Fibroblast of lung (primary cell): Measurements from ENCODE around the gene TEX13D. TPM values are rescaled to one million over a fixed set of nuclear protein-coding genes. Genes with fewer than 3 reads are reported as not detected.

Experiments used
- DNase-seq, 2 donors: peaks; one replicate each; pipeline versions ENCODE4 v3.0.0 to v3.0.0-alpha.2; 2010; ENCODE audit warnings: low read depth in 2 of 2
- H2AFZ ChIP-seq: 2 replicates; pipeline ENCODE4 v1.5.1; 2012; ENCODE audit warnings: low read length, control low read depth, inconsistent platforms
- H3K27ac ChIP-seq: 2 replicates; pipeline ENCODE4 v1.5.1; 2011; ENCODE audit warnings: low read length, control low read depth; ENCODE audit not compliant: insufficient read depth
- H3K27me3 ChIP-seq: 2 replicates; pipeline ENCODE4 v1.5.1; 2011; ENCODE audit warnings: mild to moderate bottlenecking, low read length; ENCODE audit not compliant: control insufficient read depth, insufficient read depth
- H3K36me3 ChIP-seq: 2 replicates; pipeline ENCODE4 v1.5.1; 2011; ENCODE audit warnings: low read length; ENCODE audit not compliant: control insufficient read depth, insufficient read depth
- H3K4me1 ChIP-seq: 2 replicates; pipeline ENCODE4 v1.5.1; 2011; ENCODE audit warnings: low read length; ENCODE audit not compliant: control insufficient read depth, insufficient read depth; ENCODE audit errors: extremely low read depth
- H3K4me2 ChIP-seq: 2 replicates; pipeline ENCODE4 v1.5.1; 2011; ENCODE audit warnings: low read length, control low read depth; ENCODE audit not compliant: insufficient read depth; ENCODE audit errors: extremely low read depth
- H3K4me3 ChIP-seq, 4 experiments: fragments of 200-600 bp in 1 of 4; sonication (generic) in 1 of 4; replicated peaks in 1 of 4; 2 replicates each; pipeline ENCODE4 v1.5.1; 2011 to 2016; ENCODE audit warnings: low read length in 4 of 4, low read depth in 3 of 4, mild to moderate bottlenecking in 3 of 4, control low read depth in 2 of 4, inconsistent platforms in 1 of 4, mixed read lengths in 1 of 4; ENCODE audit not compliant: insufficient read depth in 1 of 4; ENCODE audit errors: control extremely low read depth in 1 of 4
- H3K79me2 ChIP-seq: 2 replicates; pipeline ENCODE4 v1.5.1; 2012; ENCODE audit warnings: mild to moderate bottlenecking, low read length, inconsistent platforms; ENCODE audit not compliant: control insufficient read depth, insufficient read depth
- H3K9ac ChIP-seq: 2 replicates; pipeline ENCODE4 v1.5.1; 2011; ENCODE audit warnings: mild to moderate bottlenecking, low read length, control low read depth; ENCODE audit not compliant: insufficient read depth
- H3K9me3 ChIP-seq: 2 replicates; pipeline ENCODE4 v1.5.1; 2012; ENCODE audit warnings: low read depth, low read length; ENCODE audit not compliant: control insufficient read depth, insufficient read depth
- H4K20me1 ChIP-seq: 2 replicates; pipeline ENCODE4 v1.5.1; 2011; ENCODE audit warnings: low read length; ENCODE audit not compliant: control insufficient read depth, insufficient read depth; ENCODE audit errors: extremely low read depth
- EZH2 ChIP-seq: IDR thresholded peaks from 2 replicates; pipeline ENCODE4 v1.5.1; 2012; ENCODE audit warnings: low read length, control low read depth, mild to moderate bottlenecking; ENCODE audit errors: missing control alignments
- polyA plus RNA-seq, 2 donors: library from polyadenylated mRNA; depleted of rRNA in 1 of 2; stranded (reverse) in 1 of 2; unstranded in 1 of 2; fragments of >200 nt; gene quantifications; 2 replicates each; pipeline ENCODE4 v1.2.1, GENCODE V29; 2011 to 2012; ENCODE audit warnings: missing spikeins in 1 of 2
- total RNA-seq: library from RNA; depleted of rRNA; stranded (reverse); fragments of >200 nt; gene quantifications from 2 replicates; pipeline ENCODE4 v1.2.1, GENCODE V29; 2014
- TF ChIP-seq, protein P1 (sequence below), 2 donors: IDR thresholded peaks in 1 of 2; conservative IDR thresholded peaks in 1 of 2; 1 replicate in 1 of 2; 2 replicates in 1 of 2; pipeline ENCODE4 v1.5.1; 2011 to 2012; ENCODE audit warnings: low read length in 2 of 2, control low read depth in 1 of 2, inconsistent platforms in 1 of 2, low read depth in 1 of 2, mild to moderate bottlenecking in 1 of 2

TEX13D gene
- total and polyA plus RNA-seq, 2 donors (not counting 1 experiment from before 2014, with no cell fraction given): not detected

DNA sequence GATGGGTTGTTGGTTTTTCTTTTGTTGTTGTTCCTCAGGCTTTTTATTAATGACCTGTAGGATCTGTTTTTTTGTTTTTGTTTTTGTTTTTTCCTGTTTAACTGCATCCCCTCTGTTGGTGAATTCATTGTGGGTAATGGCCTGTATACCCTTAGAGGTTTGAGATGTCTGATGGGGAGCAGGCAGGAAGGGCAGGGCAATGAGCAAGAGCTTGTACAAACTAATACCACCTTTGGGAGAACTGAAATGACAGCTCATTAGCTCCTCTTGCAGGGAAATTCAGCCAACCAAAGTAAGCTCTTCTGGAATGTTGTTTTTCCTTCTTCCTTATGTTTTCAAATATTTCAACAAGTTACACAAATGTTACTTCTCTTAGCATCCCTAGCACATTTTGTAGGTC, 37.3 kb downstream of the TEX13D start:
- no peaks in the 10 kb centered on the region for H3K27me3 ChIP-seq
- no peaks in the 10 kb centered on the region for H3K4me1 ChIP-seq
- no peaks in the 10 kb centered on the region for H3K9me3 ChIP-seq
- TF ChIP-seq, protein P1, sequence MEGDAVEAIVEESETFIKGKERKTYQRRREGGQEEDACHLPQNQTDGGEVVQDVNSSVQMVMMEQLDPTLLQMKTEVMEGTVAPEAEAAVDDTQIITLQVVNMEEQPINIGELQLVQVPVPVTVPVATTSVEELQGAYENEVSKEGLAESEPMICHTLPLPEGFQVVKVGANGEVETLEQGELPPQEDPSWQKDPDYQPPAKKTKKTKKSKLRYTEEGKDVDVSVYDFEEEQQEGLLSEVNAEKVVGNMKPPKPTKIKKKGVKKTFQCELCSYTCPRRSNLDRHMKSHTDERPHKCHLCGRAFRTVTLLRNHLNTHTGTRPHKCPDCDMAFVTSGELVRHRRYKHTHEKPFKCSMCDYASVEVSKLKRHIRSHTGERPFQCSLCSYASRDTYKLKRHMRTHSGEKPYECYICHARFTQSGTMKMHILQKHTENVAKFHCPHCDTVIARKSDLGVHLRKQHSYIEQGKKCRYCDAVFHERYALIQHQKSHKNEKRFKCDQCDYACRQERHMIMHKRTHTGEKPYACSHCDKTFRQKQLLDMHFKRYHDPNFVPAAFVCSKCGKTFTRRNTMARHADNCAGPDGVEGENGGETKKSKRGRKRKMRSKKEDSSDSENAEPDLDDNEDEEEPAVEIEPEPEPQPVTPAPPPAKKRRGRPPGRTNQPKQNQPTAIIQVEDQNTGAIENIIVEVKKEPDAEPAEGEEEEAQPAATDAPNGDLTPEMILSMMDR (conservative IDR thresholded peaks at IDR 0.05 in 1 of 2, IDR thresholded peaks at IDR 0.05 in 1 of 2; ENCODE audit: low read depth in 1 of 2, low read length in 2 of 2): no peak
- no peak for DNase-seq
- no peaks in the 10 kb centered on the region for H3K36me3 ChIP-seq
- H3K9ac ChIP-seq: no peak overlapping the region
- H3K4me2 ChIP-seq: no peak overlapping the region
- no peaks in the 10 kb centered on the region for H4K20me1 ChIP-seq
- H3K4me3 ChIP-seq: no peak overlapping the region
- H2AFZ ChIP-seq: no peak overlapping the region
- no peak overlapping the region for H3K27ac ChIP-seq
- H3K79me2 ChIP-seq: no peaks in the 10 kb centered on the region

DNA sequence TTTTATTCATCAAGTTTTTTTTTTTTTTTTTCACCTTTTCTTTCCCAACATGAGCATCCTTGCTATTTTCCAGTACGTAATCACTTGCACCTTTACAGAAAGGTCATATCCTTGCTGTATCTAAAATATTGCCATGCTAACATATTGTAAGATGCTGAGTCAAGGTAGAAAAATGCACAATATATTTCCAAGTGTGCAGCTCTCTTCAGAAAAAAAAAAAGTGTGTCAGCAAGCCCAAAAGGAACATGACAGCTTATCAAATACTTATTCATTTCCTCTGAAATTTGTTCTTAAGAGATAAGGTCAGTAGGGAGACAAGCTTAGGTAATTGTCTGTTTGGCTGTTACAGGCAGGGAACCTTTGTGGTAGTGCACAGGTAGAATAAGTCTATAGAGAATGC, 40.9 kb downstream of the TEX13D start:
- Histone ChIP-seq H2AFZ (no peak overlapping the region), H3K4me1 (no peaks in the 10 kb centered on the region), H4K20me1 (no peaks in the 10 kb centered on the region), H3K9ac (no peak overlapping the region), H3K79me2 (no peaks in the 10 kb centered on the region), H3K36me3 (no peaks in the 10 kb centered on the region), H3K4me2 (no peak overlapping the region), H3K9me3 (no peaks in the 10 kb centered on the region), H3K27me3 (no peaks in the 10 kb centered on the region), H3K27ac (no peak overlapping the region), H3K4me3 (no peak overlapping the region)
- TF ChIP-seq, protein P1 (conservative IDR thresholded peaks at IDR 0.05 in 1 of 2, IDR thresholded peaks at IDR 0.05 in 1 of 2; ENCODE audit: low read depth in 1 of 2, low read length in 2 of 2): no peak
- DNase-seq: no peak

DNA sequence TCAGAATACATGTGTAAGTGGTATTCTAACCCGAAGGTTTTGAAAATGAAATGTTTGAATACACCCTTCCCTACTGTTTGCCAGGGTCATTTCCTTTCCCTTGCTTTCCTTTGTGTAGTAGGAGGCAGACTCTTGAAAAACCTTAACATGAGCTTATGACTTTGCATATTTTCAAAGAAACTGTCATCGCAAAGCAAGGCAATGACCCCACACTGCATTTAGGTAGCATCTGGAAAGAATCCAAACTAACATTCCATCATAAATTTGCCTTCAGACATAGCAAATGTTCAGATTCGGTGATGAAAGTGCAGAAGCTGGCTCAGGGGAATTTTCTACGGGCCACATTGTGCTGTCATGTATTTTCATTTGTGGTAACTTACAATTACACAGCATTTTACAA, 46.2 kb downstream of the TEX13D start:
- no peak overlapping the region for H3K9ac ChIP-seq
- H3K4me3 ChIP-seq: no peak overlapping the region
- no peaks in the 10 kb centered on the region for H3K4me1 ChIP-seq
- H3K36me3 ChIP-seq: no peaks in the 10 kb centered on the region
- H3K27ac ChIP-seq: no peak overlapping the region
- DNase-seq: no peak
- H3K4me2 ChIP-seq: no peak overlapping the region
- TF ChIP-seq EZH2: no peak
- TF ChIP-seq, protein P1 (conservative IDR thresholded peaks at IDR 0.05 in 1 of 2, IDR thresholded peaks at IDR 0.05 in 1 of 2; ENCODE audit: low read depth in 1 of 2, low read length in 2 of 2): no peak
- no peaks in the 10 kb centered on the region for H4K20me1 ChIP-seq
- H3K79me2 ChIP-seq: no peaks in the 10 kb centered on the region
- no peaks in the 10 kb centered on the region for H3K27me3 ChIP-seq
- no peak overlapping the region for H2AFZ ChIP-seq
- H3K9me3 ChIP-seq: no peaks in the 10 kb centered on the region
